HEK293T (cell line): ENCODE measurements around the gene COL23A1.
"Not testable (repeated sequence)": the region's sequence is repeated elsewhere in the genome, so short reads cannot be mapped to it uniquely, and the experiment has no call there.

Experiments
- CTCF ChIA-PET: fragments of 350-600 bp; formaldehyde crosslinking; extraction: SDS; loops from one replicate; lab custom pipeline; 2021; ENCODE audit warnings: antibody characterized with exemption, inconsistent platforms; lab: Yijun Ruan, JAX
- POLR2A ChIA-PET: fragments of 350-600 bp; formaldehyde crosslinking; extraction: SDS; loops from one replicate; lab custom pipeline; 2020; ENCODE audit warnings: antibody characterized with exemption, inconsistent platforms; lab: Yijun Ruan, JAX
- DNase-seq: peaks from one replicate; pipeline ENCODE4 v3.0.0; 2012; ENCODE audit warnings: mixed read lengths; ENCODE audit errors: extremely low spot score
- ARNT ChIP-seq: fragments of 450-650 bp; IDR thresholded peaks from 2 replicates; pipeline ENCODE4 v1.6.1; 2017; ENCODE audit warnings: mild to moderate bottlenecking
- BHLHE40 ChIP-seq: fragments of 450-650 bp; IDR thresholded peaks from 2 replicates; pipeline ENCODE4 v1.6.1; 2016; ENCODE audit warnings: mild to moderate bottlenecking, moderate library complexity, borderline replicate concordance
- CTBP1 ChIP-seq: fragments of 450-650 bp; IDR thresholded peaks from 2 replicates; pipeline ENCODE4 v1.6.1; 2016; ENCODE audit warnings: borderline replicate concordance
- ELF4 ChIP-seq: fragments of 450-650 bp; IDR thresholded peaks from 2 replicates; pipeline ENCODE4 v1.6.1; 2017; ENCODE audit warnings: antibody characterized with exemption
- FOXA1 ChIP-seq: fragments of 450-650 bp; IDR thresholded peaks from 2 replicates; pipeline ENCODE4 v1.6.1; 2016; ENCODE audit warnings: mild to moderate bottlenecking
- FOXK2 ChIP-seq: fragments of 450-650 bp; IDR thresholded peaks from 2 replicates; pipeline ENCODE4 v1.6.1; 2016; ENCODE audit warnings: mild to moderate bottlenecking
- FOXM1 ChIP-seq: fragments of 450-650 bp; IDR thresholded peaks from 2 replicates; pipeline ENCODE4 v1.6.1; 2017; ENCODE audit warnings: mild to moderate bottlenecking, borderline replicate concordance
- HDGF ChIP-seq: fragments of 450-650 bp; IDR thresholded peaks from 2 replicates; pipeline ENCODE4 v1.6.1; 2017; ENCODE audit warnings: antibody characterized with exemption, borderline replicate concordance
- L3MBTL2 ChIP-seq: fragments of 450-650 bp; conservative IDR thresholded peaks from 2 replicates; pipeline ENCODE4 v1.6.1; 2016; ENCODE audit warnings: mild to moderate bottlenecking
- LEF1 ChIP-seq: fragments of 450-650 bp; IDR thresholded peaks from 2 replicates; pipeline ENCODE4 v1.6.1; 2017; ENCODE audit warnings: mild to moderate bottlenecking, borderline replicate concordance
- NFRKB ChIP-seq: fragments of 450-650 bp; IDR thresholded peaks from 2 replicates; pipeline ENCODE4 v1.6.1; 2016; ENCODE audit warnings: mild to moderate bottlenecking, moderate library complexity
- PKNOX1 ChIP-seq: fragments of 450-650 bp; IDR thresholded peaks from 2 replicates; pipeline ENCODE4 v1.6.1; 2016
- SP1 ChIP-seq: fragments of 450-650 bp; IDR thresholded peaks from 2 replicates; pipeline ENCODE4 v1.6.1; 2017
- SUZ12 ChIP-seq: fragments of 450-650 bp; IDR thresholded peaks from 2 replicates; pipeline ENCODE4 v1.6.1; 2016; ENCODE audit warnings: mild to moderate bottlenecking
- TARDBP ChIP-seq: fragments of 450-650 bp; IDR thresholded peaks from 2 replicates; pipeline ENCODE4 v1.6.1; 2016
- ZNF384 ChIP-seq: fragments of 450-650 bp; IDR thresholded peaks from 2 replicates; pipeline ENCODE4 v1.6.1; 2016

COL23A1 gene

GRCh38 chr5:178586396-178586795, 3.8 kb downstream of the COL23A1 start:
- POLR2A ChIA-PET: no interaction called here

GRCh38 chr5:178585421-178585820, 4.8 kb downstream of the COL23A1 start:
- POLR2A ChIA-PET, CTCF ChIA-PET: not testable (repeated sequence)
- peak; percentile 66 for DNase-seq

More at GRCh38 chr5:178586396-178586795, 3.8 kb downstream of the COL23A1 start:
- DNase-seq: no peak
- TF ChIP-seq ARNT: no peak
- TF ChIP-seq TARDBP: no peak
- TF ChIP-seq L3MBTL2: no peak
- no peak for TF ChIP-seq NFRKB
- TF ChIP-seq SP1: no peak
- TF ChIP-seq ELF4: no peak
- TF ChIP-seq FOXM1: no peak
- TF ChIP-seq BHLHE40: no peak
- TF ChIP-seq SUZ12: no peak
- no peak for TF ChIP-seq LEF1
- no peak for TF ChIP-seq FOXA1
- no peak for TF ChIP-seq HDGF
- no peak for TF ChIP-seq CTBP1
- no peak for TF ChIP-seq FOXK2
- TF ChIP-seq PKNOX1: no peak
- no peak for TF ChIP-seq ZNF384
- CTCF ChIA-PET: interaction anchor here (0.7 kb wide), 1 partner anchor 301 kb away, joined by 3 read pairs; no protein-coding TSS in a partner anchor

- ChIA-PET CTCF (no interaction called here), POLR2A (no interaction called here)
- no peak for DNase-seq
These were observed 6.9 kb downstream of the COL23A1 start for GRCh38 chr5:178583279-178583678.

GRCh38 chr5:178582291-178582690, 7.9 kb downstream of the COL23A1 start:
- no peak for DNase-seq
- no peak for TF ChIP-seq FOXA1
- no peak for TF ChIP-seq ZNF384
- TF ChIP-seq SP1: no peak
- TF ChIP-seq ARNT: no peak
- no peak for TF ChIP-seq PKNOX1
- TF ChIP-seq FOXM1: no peak
- ChIA-PET POLR2A (no interaction called here), CTCF (no interaction called here)

More at GRCh38 chr5:178583279-178583678, 6.9 kb downstream of the COL23A1 start:
- TF ChIP-seq NFRKB: no peak
- no peak for TF ChIP-seq BHLHE40
- TF ChIP-seq SP1: no peak
- TF ChIP-seq FOXA1: no peak
- no peak for TF ChIP-seq PKNOX1
- TF ChIP-seq FOXM1: no peak
- no peak for TF ChIP-seq LEF1
- TF ChIP-seq SUZ12: no peak
- TF ChIP-seq FOXK2: no peak

- TF ChIP-seq PKNOX1 (no peak), FOXK2 (no peak), LEF1 (no peak), FOXA1 (no peak), ARNT (no peak)
- ChIA-PET POLR2A (no interaction called here), CTCF (interaction anchor here (0.7 kb wide), 1 partner anchor 20 kb away, joined by 5 read pairs; no protein-coding TSS in a partner anchor)
- no peak for DNase-seq
These were observed 8.6 kb downstream of the COL23A1 start for GRCh38 chr5:178581621-178582020.

- TF ChIP-seq ARNT: no peak
- TF ChIP-seq FOXK2: no peak
- no peak for TF ChIP-seq ELF4
- no peak for TF ChIP-seq NFRKB
- TF ChIP-seq LEF1: no peak
- CTCF ChIA-PET: interaction anchor here (1.2 kb wide), 1 partner anchor 9 kb away, joined by 3 read pairs; the partner anchor contains the start of gene COL23A1
- POLR2A ChIA-PET: no interaction called here
These were observed 9.8 kb downstream of the COL23A1 start for GRCh38 chr5:178580271-178580955.

GRCh38 chr5:178577944-178578343, 12.2 kb downstream of the COL23A1 start:
- ChIA-PET CTCF (no interaction called here), POLR2A (no interaction called here)
- TF ChIP-seq HDGF: no peak
- TF ChIP-seq SP1: no peak
- TF ChIP-seq ARNT: no peak
- no peak for TF ChIP-seq SUZ12
- no peak for TF ChIP-seq NFRKB
- no peak for TF ChIP-seq ELF4
- no peak for TF ChIP-seq PKNOX1
- TF ChIP-seq TARDBP: no peak
- no peak for TF ChIP-seq FOXA1
- no peak for TF ChIP-seq FOXK2
- no peak for TF ChIP-seq FOXM1
- TF ChIP-seq CTBP1: no peak
- no peak for TF ChIP-seq LEF1
- no peak for DNase-seq

More at GRCh38 chr5:178580271-178580955, 9.8 kb downstream of the COL23A1 start:
- DNase-seq: no peak
